HS-27A (cell line): ENCODE measurements around the gene CERCAM.
"Not testable (repeated sequence)": the region's sequence is repeated elsewhere in the genome, so short reads cannot be mapped to it uniquely, and the experiment has no call there.

Experiments used
- DNase-seq: peaks from one replicate; pipeline ENCODE4 v3.0.0-alpha.2; 2012; ENCODE audit warnings: low read depth, missing footprints

Gene CERCAM

DNA sequence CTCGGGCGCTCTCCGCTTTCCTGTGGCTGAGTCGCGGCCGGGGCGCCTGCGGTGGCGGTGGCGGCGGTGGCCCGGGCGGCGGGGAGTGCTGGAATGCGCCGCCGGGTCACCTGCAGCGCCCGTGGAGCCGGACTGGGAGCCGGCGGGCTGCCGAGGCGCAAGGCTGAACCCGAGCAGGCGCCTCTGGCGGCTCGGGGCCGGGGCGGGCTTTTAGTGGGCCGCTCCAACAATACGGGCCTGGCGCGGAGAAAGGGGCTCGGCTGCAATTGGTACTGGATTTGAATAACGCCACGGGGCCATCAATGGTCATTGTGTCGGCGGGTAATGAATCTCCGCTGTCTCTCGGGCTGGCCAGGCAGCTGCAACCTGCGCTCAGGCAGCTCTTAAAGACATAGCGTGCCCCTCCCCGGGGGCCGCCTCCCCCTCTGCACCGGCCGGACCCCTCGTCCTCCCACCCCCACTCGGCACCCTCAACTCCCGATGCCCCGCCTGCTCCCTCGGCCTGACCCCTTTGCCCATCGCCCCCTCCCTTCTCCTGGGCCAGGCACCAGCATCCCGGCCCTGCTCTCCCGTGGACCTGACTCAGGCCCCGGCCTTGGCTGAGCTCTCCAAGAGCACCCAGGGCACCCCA lies 27.4 kb upstream of the CERCAM start:
- no peak for DNase-seq

DNA sequence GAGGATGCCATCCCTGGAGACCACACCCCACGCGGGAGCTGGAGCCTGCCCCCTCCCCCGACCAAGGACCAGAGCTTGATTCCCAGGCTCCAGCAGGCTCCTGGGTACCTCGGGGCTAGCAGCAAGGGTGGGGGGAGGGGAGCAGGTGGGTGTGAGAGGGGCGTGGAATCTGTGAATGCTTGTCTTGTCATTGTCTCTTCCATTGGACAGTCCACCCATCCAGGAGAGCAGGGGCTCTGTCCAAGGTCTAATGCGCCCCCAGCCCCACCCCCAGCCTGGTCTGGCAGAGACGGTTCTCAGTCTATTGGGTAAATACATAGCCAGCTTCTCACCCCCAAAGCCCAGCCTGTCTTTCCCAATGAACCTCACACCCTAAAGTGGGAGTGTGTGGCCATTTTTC lies 26.7 kb upstream of the CERCAM start:
- no peak for DNase-seq

DNA sequence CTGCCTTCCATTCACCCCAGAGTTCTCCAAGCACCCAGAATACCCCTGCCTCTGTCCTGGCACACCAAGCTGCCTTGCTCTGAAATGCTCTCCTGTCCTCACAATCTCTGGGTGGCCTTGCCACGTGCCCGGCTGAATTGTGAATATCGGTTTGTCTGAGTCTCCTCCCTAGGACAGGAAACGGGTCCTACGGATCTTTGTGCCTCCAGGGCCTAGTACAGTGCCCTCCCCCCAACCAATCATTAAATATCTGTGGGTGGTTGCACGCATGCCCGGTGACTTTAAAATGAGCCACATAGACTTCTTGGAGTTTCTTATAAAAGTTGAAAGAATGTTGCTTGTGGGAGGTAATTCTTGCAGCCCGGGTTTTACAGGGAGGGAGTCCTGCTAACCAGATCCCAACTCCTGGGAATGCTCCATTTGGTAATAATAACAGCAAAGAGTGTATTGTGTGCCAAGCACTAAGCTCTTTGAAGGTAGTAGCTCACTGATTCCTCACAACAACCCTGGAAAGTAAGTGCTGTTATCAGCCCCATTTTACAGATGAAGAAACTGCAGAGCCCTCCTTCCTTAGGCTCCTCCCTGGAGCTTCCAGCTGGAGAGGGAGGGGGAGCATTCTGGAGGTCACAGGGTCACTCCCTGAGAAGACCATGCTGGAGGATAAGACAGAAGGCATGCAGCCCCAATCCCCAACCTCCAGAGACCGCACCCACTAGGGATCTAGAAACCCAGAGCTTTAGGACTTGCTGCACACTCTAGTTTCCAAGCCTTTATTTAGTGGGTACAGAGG lies 26.1 kb upstream of the CERCAM start:
- DNase-seq = no peak

DNA sequence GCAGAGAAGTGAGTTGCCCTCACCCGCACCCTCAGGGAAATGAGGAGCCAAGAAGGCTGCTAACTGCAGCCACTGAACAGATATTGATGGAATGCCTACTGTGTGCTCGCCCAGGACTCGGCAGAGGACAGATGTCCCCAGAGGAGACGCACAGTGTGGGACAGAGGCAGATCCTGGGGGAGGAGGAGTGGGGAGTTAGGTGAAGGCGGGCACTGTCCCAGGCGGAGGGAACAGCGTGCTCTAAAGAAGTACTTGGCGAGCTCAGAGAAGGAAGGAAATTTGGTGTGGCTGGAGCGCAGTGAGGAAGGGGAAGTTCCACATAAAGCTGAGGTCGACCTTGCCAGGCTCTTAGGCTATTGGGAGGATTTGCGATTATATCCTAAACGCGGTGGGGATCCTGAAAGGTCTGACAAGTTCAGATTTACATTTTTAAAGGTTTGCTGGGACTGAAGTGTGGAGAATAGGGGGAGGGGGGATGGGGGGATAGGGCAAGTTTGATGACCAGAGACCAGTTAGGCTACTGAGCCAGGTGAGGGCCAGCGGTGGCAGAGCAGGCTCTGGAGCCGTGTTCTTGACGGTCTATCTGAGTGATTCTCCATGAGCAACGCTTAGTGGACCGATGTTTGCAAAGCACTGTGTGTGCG lies 23.6 kb upstream of the CERCAM start:
- DNase-seq = no peak

DNA sequence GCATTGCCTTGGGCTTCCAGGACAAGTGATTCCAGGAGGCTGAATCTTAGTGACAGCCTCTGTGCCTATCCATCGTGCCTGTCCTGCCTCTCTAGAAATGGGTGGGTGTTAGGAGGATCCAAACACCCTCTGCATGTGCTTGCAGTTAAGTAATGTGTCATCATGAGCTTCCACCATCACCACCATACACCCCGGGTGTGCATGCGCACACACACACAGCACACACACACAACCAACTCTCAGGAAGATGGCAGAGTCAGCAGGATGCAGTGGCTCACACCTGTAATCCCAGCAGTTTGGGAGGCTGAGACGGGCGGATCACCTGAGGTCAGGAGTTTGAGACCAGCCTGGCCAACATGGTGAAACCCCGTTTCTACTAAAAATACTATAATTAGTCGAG lies 22.8 kb upstream of the CERCAM start:
- DNase-seq = no peak

DNA sequence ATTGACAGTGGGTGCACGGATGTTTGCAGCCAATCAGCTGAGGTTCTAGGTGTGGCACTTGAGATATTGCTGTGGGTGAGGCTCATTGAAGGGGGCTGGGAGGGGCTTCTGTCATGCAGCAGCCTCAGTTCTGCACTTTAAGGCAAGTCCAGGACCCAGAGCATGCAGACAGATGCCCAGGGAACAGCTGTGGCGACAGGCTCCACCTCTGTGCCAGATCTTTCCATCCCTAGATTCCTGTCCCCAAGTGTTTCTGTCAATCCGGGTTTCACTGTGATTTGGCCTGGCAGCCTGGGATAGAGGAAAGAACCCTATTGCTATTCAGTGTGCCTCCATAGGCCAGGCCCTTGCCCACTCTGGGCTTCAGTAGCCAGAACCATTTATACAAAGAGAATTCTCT lies 20.8 kb upstream of the CERCAM start:
- no peak for DNase-seq

DNA sequence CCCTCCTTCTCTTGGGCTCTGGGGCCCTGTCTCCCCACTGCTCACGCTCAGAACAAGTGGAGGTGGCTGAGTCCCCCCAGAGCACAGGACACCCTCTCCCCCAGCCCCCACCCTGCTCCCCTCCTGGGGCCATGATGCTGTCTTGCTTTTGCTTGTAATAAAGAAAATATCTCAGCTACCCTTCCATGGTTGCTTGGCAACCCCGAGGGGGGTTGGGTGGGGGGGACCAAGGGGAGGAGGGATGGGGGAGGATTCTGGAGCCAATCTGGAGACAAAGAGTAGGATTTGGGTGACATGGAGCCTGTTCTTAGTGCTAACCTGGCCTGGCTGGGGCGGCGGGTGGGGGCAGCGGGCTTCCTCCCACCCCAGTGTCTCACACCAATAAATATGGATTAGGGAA lies 16.1 kb upstream of the CERCAM start:
- no peak for DNase-seq

DNA sequence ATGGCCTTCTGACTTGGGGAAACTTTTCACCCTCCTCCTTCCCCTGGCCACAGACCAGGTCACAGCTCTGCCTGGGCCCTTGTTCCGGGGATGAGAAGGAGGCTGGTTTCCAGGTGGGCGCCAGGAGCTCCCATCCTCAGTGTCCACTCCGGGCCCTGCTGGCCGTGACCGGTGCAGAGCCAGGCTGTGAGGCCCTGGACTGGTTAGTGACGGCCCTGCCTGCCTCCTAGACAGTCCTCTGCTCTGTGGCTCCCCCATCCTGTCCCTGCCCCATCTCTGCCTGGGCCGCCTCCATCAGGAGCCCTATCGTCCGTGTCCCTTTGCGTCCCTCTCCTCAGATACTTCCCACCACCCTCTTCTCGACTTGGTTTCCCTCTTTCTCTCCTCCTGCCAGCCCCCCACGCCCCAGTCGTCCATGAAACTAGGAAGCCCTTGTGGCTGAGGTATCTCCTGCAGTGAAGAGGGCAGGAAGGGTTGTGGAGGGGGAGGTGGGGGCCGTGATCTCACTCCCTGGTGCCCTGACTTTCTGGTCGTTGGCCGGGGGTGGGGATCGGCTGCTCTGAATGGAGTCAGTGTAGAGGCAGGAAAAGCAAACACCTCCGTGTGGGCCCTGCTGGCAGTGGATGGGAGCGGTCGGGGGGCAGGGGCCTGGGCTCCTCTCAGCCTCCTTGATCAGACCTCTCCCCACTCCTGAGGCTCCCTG lies 15.4 kb upstream of the CERCAM start:
- no peak for DNase-seq

DNA sequence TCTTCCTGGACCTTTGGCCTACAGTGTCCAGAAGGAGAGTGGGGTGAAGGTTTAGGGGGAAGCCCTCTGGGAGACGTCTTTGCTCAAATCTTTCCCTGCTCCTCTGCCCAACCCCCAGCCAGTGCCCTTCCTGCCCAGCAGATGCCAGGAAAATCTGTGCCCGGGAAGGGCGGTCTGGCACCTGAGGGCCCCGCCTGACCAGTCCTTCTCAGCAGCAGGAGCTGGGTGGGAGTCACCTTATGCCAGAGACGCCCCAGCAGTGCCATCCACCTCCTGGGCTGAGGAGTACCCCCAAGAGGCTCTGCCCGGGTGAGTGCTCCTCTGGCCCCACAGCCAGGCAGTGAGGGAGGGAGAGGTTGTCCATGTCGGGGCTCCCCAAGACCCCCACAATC lies 14.9 kb upstream of the CERCAM start:
- DNase-seq = no peak

DNA sequence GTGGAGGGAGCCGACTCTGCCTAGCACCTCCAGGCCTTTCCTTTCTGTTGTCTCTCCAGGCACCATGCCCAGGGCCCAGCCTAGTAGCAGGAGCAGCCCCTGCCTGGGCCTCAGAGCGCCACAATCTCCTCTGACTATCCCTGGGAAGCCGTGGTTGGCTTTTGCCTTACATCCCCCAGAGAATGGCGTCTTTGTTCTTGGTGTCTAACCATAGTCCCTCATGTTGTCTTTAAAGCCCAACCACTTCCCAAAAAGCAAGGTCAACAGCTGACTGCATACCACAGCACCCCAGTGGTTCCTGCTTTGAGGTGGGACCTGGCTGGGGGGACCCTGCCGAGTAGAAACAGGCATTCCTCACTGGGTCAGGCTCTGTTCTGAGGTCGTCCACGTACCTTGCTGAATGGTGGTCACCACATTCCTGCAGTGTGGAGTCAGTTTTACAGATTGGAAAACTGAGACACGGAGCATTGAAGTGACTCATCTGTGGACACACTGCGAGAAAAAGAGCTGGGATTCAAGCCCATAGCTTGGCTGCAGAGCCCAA lies 13.7 kb upstream of the CERCAM start:
- DNase-seq = no peak

DNA sequence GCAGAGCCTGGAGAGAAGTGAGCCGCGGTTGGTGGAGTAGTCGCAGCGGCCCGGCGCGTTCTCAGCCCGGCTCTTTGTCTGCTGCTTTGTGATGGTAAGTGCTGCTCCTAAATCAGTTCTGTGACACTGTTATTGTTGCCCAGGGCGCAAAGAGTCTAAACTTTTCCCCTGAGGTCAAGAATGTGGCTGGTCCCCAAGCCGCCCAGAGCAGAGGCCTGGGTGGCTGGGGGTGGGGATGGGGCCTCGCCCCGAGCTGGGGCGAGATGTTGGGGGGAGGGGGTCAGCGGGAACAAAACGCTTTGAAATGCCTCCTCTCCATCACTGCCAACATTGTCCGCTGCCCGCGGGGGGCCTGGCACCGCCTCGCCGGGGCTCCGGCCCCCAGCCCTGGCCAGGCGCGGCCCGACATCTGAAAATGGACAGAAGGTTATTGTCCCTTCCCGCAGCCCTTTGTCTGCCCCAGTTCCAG lies 11.7 kb upstream of the CERCAM start:
- DNase-seq = no peak

DNA sequence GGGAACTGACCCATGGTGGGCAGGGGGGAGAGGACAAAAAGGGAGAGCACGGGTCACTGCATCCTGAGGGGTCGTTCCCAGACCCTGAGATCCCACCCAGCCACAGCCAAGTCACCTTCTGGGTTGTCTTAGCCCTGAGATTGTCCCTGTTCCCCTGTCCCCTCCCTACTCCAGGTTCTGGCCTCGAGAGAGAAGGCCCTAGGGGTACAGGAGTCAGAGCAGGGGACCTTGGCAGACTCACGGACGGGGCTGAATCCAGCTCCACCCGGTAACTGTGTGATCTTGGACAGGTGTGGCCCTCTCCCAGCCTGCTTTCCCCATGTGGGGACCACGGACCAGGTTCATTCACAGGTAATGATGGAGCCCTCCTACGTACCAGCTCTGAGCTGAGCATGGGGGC lies 11.2 kb upstream of the CERCAM start:
- no peak for DNase-seq

DNA sequence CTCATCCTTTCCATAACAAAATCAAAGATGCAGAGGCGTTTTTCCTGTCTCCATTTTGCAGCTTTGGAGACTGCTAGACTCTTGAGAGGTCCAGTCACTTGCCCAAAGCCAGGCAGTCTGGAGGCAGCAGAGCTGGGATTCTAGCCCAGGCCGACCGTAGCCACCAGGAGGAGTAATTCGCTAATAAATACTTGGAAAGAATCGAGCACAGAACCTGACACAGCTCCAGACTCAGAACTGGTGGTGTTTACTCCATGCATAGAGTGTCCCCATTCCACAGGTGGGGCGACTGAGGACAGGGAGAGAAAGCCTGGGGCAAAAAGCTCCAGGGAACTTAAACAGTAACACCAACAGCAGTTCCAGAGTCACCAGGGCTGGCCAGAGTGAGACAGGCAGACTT lies 10.7 kb upstream of the CERCAM start:
- no peak for DNase-seq

DNA sequence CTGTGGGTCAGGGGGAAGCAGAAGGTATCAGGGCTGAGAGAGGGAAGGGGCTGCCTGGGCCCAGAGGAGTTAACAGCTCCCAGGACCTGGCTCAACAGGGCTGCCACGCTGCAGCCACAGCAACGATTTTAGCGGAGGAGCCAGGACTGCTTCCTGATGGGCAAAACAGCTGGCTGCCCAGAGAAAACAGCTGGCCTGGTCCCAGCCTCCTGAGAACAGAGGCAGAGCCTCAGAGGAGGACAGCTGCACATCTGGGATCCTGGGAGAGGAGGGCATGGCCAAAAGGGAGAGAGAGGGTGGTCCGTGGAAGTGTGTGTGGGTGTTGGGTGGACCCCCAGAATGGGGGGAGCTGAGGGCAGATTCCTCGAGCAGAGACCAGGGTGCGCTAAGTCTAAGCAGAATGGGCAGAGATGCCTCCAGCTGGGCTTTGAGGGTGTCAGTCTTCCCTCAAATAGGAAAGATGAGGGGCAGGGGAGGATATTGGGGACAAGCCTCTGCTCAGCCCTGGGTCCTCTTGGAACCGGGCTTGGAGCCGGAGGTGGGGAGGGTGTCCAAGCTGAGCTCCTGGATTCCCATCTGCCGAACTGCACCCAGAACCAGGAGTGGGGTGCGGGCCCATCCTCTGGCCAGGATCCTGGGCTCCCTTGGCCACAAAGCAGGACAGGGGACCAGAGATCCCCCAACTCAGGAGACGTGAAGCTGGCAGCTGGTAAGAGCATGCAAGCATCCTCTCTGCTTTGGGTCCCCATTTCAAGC lies 9.1 kb upstream of the CERCAM start:
- DNase-seq = no peak

DNA sequence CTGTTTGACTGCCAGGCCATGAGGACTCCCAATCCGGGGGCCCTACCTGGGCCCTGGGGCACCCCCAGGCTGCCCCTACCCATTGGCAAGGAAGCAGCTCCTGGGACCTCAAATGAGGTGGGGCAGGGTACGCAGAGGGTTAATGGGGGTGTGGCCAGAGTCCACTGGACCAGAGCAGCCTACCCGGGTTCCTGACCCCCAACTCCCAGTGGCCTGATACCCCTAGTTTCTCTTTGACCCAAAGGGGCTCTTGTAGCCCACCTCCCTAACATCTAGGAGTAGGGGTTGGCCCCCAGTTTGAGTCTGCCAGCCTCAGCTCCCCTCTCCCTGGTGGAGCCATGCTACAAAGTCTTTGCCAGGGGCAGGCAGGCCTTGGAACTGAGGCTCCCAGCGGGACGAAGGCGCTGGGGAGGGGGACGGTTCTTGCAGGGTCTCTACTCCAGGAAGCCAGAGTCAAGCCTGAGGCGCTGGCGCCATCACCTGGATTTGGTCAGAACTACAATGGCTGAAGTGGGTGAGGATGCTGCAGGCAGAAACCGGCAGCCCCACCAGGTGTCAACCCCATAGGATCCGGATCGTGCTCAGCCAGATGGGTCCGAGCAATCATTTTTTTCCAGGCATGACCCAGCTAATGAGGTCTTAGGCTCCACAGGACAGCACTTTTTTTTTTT lies 8.4 kb upstream of the CERCAM start:
- DNase-seq = no peak

DNA sequence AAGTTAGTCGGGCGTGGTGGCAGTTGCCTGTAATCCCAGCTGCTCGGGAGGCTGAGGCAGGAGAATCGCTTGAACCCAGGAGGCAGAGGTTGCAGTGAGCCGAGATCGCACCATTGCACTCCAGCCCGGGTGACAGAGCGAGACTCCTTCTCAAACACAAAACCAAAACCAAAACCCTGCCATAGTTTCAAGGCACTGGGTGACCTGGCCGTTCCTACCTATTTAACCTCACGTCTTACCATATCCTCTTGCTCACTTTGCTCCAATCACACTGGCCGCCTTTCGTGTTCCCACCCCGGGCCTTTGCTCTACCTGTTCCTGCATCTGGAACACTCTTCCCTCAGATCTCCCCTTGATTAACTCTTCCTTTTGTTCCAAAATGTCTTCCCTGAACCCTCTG lies 6.9 kb upstream of the CERCAM start:
- DNase-seq = not testable (repeated sequence)

DNA sequence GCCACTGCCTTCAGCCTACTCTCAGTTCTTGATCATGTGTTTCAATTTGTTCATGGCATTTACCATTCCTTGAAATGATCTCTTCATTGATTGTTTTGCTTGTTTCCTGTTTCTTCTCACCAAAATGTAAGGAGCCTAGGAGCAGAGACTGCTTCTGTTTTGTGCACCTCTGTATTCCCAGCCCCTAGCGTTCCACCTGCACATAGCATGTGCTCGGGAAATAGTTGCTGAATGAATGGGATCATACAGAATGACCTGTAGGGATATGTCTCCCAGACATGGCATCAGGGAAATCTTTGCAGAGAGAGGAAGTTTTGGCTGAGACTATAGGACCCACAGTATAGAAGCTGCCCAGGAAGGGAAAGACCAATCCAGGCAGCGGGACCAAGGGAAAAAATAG lies 6.2 kb upstream of the CERCAM start:
- DNase-seq = no peak

DNA sequence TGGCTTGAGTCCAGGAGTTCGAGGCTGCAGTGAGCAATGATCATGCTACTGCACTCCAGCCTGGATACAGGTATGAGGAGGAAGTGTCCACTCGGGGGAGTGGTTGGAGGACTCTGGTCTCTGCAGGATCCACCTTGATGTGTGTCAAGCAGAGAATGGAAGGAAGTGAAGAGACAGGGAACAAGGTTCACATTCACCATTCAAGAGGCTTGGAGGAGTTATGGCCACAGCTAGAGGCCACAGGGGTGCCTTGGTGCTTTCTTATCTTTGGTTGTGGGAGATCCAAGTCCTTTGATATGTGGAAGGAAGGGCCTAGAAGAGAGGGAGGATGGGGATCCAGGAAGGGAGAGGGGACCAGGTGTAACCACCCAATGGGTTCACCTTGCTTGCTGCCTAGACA lies 5.4 kb upstream of the CERCAM start:
- no peak for DNase-seq

DNA sequence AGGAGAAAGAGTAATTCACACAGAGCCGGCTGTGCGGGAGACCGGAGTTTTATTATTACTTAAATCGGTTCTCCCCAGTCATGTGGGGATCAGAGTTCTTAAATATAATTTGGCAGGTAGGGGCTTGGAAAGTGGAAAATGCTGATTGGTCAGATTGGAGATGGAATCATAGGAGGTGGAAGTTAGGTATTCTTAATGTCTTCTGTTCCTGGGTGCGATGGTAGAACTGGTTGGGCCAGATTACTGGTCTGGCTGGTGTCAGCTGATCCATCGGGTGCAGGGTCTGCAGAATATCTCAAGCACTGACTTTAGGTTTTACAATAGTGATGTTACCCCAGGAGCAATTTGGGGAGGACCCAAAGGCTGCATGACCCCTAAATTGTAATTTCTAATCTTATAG lies 4.6 kb upstream of the CERCAM start:
- DNase-seq = no peak

DNA sequence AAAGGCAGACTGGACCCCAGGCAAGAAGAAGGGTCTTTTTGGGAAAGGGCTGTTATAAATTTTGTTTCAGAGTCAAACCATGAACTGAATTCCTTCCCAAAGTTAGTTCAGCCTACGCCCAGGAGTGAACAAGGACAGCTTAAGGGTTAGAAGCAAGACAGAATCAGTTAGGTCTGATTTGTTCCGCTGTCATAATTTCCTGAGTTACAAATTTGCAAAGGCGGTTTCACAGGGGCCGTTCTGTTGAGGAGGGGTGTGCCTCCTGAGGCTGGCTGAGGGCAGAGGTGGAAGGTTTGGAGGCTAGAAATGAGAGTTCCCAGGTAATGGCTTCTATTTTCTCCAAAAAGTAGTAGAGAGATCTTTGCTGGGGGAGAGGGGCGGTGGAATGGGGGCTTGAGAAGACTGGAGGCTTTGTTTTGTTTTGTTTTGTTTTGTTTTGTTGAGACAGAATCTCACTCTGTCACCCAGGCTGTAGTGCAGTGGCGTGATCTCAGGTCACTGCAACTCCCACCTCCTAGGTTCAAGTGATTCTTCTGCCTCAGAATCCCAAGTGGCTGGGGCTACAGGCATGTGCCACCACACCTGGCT lies 4.1 kb upstream of the CERCAM start:
- DNase-seq = no peak
